GM19324 (cell line): ENCODE results near the gene HCFC1.

Experiments used
- ATAC-seq: cut with Tn5 transposase; IDR thresholded peaks from one replicate; pipeline ENCODE4 v1.9.1; 2021; ENCODE audit warnings: mild to moderate bottlenecking, moderate library complexity; ENCODE audit not compliant: unreplicated experiment, low FRiP score

The HCFC1 gene

DNA sequence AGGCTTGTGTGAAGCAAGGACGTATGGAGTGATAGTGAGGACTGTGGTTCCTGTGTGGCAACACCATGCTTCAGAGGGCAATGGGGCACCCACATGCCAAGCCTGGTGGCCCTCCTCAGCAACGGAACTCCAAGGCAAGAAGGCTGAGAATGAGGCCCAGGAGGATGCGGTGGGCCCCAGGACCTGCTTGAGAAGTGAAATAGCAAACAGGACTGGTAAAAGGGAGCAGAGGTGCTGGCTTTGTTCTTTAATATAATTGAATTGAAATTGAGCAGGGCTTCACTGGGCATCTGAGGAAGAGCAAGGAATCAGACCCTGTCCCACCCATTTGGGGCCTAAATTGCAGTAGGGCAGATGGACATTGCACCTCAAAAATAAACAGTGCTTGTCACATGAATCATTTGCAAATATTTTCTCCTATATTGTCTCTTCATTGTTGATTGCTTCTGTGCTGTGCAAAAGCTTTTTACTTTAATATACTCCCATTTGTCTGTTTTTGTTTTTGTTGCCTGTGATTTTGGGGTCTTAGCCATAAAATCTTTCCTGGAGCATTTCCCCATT lies 3.2 kb upstream of the HCFC1 start:
- no peak for ATAC-seq

DNA sequence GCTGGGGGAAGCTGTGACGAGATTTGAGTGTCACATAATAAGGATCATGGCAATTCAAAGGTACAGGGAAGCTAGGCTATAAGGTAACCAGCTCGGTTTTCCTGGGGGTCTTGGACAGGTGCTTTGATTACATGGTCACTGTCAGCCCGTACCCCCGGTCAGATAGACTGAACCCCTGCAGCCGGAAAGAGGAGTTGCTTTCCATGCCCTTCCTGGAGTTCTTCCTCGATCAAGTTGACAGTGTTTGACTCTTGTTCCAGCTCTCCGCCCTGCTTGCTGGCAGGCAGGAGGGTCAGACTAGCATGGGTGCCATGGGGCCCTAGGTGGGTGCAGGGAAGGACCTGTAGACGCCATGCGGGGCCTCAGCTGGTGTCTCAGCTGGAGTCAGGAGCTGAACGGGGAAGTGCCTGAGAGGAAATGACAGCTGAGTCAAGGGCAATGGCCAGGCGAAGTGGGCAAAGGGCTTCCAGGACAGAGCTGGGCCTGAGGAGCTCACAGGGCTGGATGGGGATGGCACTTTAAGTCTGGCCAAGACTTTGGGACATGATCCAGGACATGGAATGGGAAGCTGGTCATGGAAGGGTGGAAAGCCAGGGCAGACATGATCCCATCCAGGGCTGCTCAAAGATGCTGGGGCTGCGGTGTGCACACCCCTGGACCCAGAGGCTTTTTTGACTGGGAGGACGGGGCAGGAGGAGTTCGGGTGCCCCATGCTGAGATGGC lies 2.5 kb upstream of the HCFC1 start:
- ATAC-seq, result no peak

DNA sequence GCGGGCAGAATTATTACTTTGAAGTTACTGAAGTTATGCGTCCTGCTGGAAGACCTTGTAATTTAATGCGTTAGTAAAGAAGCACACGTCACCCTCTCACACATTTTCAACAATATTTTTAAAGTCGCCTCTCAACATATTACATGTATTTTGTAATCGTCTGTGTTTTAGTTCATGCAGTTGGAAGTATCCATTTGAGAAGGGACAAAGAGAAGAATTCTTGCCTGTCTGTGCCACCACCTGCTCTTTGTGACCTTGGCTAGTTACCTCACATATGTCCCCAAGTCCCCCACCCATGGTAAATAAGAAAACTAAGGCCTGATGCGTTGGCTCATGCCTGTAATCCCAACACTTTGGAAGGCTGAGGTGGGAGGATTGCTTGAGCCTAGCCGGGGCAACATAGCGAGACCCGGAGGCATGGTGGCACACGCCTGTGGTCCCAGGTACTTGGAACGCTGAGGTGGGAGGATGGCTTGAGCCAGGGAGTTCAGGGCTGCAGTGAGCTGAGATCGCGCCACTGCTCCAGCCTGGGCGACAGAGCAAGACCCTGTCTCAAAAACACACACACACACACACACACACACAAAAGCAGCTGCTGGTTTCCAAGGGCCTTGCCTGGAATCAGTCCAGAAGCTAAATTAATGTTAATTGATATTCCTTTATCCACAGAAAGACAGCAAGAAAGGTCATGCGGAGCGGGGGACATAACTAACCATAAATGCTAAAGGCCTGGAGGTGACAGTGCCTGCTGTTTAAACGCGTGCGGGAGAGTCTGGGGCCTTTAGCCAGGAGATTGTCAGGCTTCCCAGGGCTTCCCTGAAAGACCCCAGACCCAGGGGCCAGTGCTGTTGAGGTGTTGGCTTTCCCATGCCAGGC lies 1.7 kb upstream of the HCFC1 start:
- no peak for ATAC-seq

DNA sequence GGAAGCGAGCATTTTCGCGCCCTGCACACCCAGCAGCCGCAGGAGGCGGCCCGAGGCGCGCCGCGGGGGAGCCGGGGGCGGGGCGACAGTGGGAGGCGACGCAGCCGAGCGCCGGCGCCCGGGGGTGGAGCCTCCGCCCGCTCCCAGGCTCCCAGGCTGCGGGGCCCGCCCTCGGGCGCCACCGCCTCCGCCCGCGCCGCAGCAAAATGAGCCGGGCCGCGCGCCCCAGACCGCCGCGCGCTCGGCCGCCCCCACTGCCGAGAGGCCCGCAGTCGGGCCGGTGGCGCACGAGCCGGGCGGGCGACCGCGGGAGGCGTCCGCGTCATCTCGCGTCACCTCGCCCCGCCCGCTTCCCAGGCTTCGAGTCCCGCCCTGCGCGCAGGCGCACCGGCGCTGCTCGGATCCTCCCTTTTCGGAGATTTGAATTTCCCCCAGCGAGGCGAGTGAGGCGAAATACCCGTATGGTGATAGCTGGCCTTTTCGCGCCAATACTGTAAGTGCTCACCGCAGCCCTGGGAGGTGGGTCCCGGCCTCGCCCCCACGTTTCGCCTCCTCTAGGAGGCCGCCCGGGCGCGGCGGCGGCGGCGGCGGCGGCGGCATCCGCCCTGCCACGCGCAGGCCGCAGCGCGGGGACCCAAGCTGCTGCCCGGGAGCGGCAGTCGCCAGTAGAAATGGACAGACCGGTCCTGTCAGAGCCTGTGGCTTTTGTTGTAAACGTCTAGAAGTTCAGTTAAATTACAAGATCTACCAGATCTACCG lies 929 bp upstream of the HCFC1 start, which contains the start of gene TMEM187:
TSS of gene TMEM187 (plus strand) at position 387 of the 759 bp plus-strand sequence. CDS start 9,309 bp downstream, outside the sequence.
- ATAC-seq, result peak; percentile 69

DNA sequence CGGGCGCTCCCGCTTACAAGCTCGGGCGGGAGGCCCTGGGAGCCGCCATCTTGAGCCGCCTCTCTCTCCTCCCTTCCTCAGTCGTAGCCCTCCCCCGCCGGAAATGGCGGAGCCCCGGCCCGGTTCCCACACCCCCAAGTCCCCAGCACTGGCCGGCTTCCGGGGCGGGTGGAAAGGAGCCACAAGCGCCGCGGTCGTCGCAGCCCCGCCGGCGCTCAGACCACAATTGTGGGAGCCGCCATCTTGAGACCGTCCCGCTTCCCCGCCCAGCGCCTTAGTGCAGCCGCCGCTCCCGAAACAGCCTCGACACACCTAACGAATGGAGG lies 531 bp downstream of the HCFC1 start:
- ATAC-seq, result peak; percentile 50

DNA sequence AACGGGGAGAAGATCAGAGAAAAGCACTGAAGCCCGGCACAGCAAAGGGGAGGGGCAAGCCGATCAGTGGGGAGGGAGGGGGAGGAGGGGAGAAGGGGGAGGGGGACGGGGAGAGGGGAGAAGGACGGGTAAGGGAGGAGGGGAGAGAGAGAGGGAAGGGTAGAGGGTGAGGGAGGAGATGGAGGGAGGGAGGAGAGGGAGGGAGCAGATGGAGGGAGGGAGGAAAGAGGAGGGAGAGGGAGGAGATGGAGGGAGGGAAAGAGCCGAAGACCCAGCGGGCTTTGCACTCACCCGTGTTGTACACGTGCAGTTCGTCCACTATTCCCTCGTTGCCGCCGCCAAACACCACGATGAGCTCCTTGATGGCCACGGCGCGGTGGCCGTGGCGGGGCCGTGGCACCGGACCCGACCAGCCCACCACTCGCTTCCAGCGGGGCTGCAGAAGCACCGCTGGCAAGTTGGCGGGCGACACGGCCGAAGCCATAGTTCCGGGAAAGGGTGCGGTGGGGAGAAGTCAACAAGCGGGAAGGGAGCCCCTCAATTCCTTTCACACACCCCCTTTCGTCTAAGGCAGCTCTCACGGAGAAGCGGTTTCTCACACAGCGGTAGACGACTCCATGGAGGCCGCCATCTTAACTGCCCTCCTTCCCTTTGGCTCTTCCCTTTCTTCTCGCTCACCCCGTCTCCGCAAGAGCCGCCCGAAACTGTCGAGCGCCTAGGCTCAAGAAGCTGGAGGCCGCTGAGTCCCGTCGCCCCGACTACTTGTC lies 1.1 kb downstream of the HCFC1 start:
- peak; percentile 8 for ATAC-seq

DNA sequence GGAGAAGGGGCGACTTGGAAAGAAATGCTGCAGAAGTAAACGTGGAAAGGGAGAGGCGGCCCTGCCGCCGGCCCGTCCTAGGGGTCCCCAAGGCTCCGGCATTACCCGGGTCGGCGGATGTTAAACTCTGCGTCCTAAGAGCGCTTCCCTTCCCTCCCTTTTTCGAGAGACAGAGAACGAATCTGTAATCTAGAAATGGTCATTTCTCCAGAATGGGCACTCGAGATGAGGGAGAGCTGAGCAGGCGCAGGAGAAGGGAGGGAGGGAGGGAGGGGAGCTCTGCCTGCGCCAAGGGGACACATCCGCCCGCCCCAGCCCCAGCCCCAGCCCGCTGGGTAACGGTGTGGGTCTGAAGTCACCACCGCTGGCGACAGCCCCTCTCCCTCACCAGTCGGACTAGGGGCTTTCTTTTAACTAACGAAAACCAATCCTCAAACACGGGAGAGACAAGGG lies 1.7 kb downstream of the HCFC1 start:
- ATAC-seq, result no peak

DNA sequence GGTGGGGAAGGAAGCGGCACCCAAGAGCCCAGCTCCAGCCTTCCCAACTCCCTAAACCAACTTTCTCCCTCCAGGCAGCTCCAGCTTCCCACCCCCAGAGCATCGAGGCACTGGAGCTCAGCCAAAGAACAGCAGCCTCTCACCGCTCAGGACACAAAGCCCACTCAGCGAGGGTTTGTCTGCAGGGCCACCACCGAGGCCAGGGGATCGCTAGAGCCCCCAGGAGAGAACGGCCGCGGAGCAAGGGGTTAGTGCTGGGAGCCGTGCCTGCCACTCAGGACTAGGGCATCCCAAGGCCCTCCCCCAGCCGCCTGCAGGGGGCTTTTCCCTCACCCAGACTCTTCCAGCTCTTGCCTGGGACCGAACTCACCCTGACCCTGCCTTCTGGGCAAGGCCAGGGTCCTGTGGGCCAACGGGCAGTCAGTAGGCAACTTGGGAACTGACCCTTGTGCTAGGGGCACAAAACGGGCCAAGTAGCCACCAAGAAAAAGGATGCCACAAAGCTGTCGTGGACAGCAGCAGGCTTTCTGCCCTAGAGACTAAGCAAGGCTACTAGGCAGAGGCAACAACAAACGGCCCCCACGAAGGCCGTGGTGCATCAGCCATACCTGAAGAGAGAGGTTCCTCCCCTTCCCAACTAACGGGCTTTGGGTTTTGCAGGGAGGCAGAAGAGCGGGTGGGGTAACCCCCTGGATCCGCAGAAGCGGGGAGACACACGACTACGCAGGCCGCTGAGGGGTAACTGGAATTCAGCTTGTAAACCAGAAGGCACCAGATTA lies 2.3 kb downstream of the HCFC1 start:
- no peak for ATAC-seq

DNA sequence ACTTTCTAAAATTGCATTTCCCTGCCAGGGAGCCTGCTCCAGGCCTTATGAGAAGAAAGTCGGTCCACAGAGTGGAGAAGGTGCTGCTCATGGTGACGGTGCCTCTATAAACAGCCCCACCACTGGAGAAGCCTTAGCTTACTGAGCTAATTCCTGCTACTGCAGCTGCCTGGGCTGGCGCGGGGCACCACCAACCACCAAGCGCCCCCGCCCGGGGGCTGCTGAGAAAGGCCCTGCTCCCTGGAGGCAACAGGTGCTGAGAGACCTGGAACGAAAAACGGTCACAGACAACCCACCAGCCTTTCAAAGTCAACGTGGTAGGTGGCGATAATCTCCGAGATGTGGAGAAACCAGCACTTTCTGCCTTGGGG lies 2.9 kb downstream of the HCFC1 start:
- no peak for ATAC-seq

DNA sequence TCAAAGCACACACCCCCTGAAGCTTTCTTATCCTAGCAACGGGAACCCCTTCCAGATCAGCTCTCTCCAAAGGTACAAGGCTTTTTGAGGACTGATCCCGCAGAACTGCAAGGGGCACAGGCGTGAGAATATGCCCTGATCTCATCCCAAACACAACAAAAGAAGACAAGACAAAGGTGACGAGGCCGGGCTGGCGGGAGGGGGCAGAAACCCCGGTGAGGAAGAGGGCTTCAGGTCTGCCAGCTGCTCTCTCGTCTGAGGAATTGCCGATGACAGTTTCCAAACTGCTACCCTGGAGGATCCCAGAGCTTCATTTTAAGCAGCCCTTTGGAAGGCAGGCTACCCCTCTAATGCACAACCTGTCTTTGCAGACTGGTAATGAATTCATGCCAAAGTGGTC lies 3.4 kb downstream of the HCFC1 start:
- no peak for ATAC-seq

DNA sequence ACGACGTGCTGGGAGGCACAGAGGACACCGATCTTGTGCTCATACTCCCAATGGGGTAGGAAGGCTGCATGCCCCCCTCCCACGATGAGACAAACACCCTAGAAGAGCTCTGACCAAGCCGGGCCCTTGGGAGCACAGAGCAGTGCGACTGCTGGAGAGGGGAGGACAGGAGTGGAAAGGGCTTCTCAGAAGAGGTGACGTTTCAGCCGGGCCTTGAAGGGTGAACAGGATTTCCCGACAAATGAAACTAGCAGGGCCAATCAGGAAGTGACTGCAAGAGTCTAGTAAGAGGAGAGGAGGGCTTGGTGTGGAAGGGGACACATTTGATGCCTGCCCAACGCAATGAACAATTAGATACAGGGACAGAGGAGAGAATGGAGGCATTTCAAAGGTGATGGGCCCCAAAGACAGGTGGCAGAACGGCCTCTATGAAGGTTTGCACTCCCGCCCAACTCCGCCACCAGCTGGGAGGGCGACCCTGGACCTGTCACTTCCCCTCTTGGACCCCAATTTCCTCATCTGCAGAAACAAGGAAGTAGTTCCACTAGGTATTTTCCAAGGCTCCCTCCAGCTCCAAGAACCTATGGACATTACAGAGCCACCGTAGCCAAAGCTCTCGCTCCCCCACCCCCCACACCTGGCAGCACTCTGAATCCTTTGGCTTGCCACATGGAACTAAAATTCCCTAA lies 3.9 kb downstream of the HCFC1 start:
- no peak for ATAC-seq

DNA sequence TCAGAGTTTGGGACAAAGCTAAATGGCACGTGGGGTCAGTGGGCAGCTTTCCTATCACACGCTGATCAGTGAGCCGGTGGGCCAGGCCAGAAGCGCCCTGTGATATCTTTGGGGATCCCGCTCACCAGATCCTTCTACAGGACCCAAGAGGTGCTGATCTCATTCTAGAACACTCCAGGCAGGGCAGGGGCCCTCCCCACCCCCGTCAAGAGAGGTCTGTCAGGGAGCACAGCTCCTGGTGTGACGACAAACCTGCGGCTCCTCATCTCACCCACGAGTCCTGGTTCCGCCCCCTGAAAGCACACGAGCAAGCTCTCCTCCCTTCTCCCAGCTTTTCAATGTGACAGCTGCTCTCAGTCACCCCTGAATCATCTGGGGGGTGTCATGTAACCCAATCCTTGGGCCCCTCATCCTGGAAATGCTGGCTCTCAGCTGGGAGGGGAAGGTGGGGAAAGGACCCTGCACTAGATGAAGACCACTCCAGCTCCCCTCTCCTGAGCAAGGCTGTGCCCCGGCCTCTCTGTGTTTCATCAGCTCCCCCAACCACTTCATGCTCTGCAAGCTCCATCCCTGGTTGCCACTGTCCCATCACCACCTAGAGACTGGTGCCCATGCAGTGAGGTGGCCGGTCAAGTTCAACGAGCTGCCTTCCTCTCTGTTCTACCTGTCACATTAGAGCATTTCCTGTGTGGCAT lies 4.6 kb downstream of the HCFC1 start:
- no peak for ATAC-seq

DNA sequence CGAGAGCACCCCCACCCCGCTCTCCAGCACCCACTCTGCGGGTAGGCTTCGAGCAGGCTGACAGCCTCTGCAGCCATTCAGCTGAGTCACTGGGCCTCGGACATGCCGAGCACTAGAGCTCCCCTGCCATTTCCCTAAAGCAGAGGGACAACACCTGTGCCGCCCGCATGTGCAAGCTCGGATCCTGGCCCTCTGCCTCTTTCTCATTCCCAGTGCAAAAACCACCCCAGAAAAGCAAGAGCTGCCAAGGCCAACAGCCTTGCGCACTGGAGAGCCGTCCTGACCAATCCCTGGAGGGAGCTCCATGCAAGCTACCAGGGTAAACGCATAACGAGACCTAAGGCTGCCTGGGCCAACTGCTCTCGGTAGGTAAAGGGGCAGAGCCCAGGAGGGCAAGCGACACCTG lies 5.3 kb downstream of the HCFC1 start:
- ATAC-seq, result no peak

DNA sequence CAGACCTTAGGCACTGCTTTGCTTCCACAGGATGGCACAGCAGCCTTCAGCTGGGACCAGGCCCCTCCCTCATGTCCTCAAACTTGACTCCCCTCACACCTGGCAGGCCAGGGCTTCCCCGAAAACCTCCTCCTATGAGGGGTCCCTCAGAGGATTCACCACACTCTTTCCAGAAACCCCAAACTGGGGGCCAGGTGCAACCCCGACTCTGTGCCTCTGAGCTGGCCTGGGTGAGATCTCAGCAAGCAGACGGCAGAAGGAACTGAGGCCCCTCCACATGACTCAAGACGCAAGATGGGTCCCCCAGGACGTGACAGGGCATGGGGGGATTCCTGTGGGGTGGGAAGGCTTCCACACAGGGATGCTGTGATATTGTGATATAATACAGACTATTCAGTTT lies 6.2 kb downstream of the HCFC1 start:
- ATAC-seq, result no peak

DNA sequence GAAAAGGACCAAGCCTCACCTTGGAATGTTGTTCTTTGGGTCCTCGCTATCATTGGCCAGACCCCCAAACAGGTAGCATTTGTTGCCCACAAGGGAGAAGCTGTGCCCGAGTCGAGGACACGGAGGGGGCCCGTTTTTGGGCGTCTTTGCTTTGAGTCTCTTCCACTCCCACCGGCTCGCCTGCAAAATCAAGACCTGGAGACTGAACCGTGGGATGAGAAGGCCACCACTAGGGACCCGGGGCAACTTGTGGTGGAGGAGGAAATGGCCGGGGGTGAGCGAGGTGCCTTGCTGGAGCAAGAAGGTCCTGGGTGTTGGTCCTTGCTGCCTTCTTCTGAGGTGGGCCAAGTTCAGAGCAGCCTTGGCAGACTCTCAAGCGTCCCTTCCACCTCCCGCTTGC lies 7.5 kb downstream of the HCFC1 start:
- no peak for ATAC-seq

DNA sequence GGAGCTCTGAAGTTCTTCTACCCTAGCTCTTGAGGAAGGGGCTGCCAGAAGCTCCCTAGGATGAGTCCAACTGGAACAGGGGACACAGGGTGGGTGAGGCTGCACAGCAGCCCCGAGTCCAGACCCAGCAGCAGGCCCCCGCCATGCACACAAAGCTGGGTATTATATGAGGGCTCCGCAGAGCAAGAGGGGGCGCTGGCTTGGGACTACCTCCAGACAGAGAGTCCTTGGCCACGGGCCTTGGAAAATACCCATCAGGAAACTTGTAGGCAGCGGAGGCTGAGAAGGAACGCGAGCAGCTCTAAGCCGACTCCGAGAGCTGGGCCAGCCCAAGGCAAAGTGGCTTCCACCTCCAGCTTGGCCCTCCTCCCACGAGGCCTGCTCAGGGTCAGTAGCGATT lies 8.1 kb downstream of the HCFC1 start:
- no peak for ATAC-seq

DNA sequence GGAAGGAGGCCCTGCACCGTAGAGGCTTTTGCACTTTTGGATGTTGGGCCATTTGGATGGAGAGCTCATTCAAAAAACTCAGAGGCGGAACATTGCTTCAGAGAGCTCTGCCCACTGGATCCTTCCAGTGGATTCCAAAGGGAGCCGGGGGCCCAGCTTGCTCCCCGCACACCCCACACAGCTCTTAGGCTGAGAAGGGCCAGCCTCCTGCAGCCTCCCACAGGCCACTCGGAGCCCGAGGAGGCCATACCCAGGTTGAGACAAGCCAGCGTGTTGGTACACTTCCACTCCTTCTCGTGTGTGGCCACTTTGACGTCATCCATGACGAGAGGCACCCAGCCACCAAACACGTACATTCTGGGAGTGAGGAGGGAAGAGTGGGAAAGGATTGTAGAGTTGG lies 10.3 kb downstream of the HCFC1 start:
- no peak for ATAC-seq

DNA sequence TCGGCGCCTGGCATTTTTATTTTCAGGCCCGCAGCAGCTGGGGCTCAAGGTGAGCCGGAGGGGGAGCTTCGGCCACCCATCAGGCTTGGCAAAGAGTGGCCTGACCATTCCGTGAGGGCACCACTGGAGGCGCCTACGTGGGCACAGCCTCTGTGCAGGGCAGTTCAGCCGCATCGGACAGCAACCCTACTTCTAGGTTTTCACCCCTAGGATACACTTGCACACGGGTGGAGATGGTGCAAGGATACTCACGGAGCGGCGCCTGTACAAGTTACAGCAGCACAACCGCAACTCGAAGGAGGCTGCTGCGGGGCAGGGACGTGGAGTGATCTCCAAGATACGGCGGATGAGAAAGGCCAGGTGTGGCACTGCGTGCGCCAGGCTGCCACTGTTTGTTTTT lies 10.8 kb downstream of the HCFC1 start:
- ATAC-seq, result no peak
